Activated CD8-positive, alpha-beta T cell treated with anti-CD3 and anti-CD28 coated beads for 36 hours (primary cell): Measurements from ENCODE around the gene TLR9. TPM values are rescaled to one million over a fixed set of nuclear protein-coding genes. Genes with fewer than 3 reads are reported as not detected.

ENCODE experiments used
- ATAC-seq: fragments of 200-7000 bp; cut with Tn5 transposase; one replicate; pipeline ENCODE4 v1.10.0; 2021; ENCODE audit warnings: mild to moderate bottlenecking, moderate library complexity
- CTCF ChIA-PET: fragments of 350-600 bp; sonication (Branson Sonifier 250); formaldehyde crosslinking; loops from one replicate; lab custom pipeline; 2021; ENCODE audit warnings: antibody characterized with exemption; lab: Charles Lee
- POLR2A ChIA-PET: fragments of 350-600 bp; sonication (Branson Sonifier 250); formaldehyde crosslinking; loops from one replicate; lab custom pipeline; 2021; ENCODE audit warnings: antibody characterized with exemption; lab: Charles Lee
- DNase-seq: peaks from one replicate; pipeline ENCODE4 v3.0.0-alpha.2; 2020
- H3K27ac Mint-ChIP-seq: one replicate; pipeline ENCODE4 v1.8.0; 2021; ENCODE audit warnings: mild to moderate bottlenecking, mixed read lengths
- H3K27me3 Mint-ChIP-seq: one replicate; pipeline ENCODE4 v1.8.0; 2021; ENCODE audit warnings: mixed read lengths
- H3K36me3 Mint-ChIP-seq: one replicate; pipeline ENCODE4 v1.8.0; 2021; ENCODE audit warnings: low read depth, mixed read lengths
- H3K4me1 Mint-ChIP-seq: one replicate; pipeline ENCODE4 v1.8.0; 2021; ENCODE audit warnings: low read depth, mixed read lengths
- H3K4me3 Mint-ChIP-seq: one replicate; pipeline ENCODE4 v1.8.0; 2021; ENCODE audit warnings: mild to moderate bottlenecking, moderate library complexity, mixed read lengths
- H3K9me3 Mint-ChIP-seq: one replicate; pipeline ENCODE4 v1.8.0; 2021; ENCODE audit warnings: mixed read lengths
- CTCF ChIP-seq: fragments of 200-600 bp; IDR thresholded peaks from one replicate; pipeline ENCODE4 v1.8.0; 2022; ENCODE audit warnings: antibody characterized with exemption, mild to moderate bottlenecking
- intact Hi-C: fragments of 100-400 bp; cut with micrococcal nuclease; formaldehyde crosslinking; loops from one replicate; pipeline ENCODE4 v1.10.0; 2022
- total RNA-seq, 2 experiments: library from RNA; stranded (reverse); gene quantifications; one replicate each; pipeline ENCODE4 v1.2.3, GENCODE V29; 2021

TLR9 gene
- total RNA-seq, 2 experiments from 2014 or later = 2.0 TPM

- ChIA-PET POLR2A (interaction anchor here (0.6 kb wide), 1 partner anchor 91 kb away, joined by 3 read pairs; no protein-coding TSS in a partner anchor), CTCF (no interaction called here)
- no peak overlapping the region for H3K27ac Mint-ChIP-seq
- ATAC-seq = no peak
- H3K4me1 Mint-ChIP-seq = no peaks in the 10 kb centered on the region
- DNase-seq = no peak
- no peaks in the 10 kb centered on the region for H3K36me3 Mint-ChIP-seq
- intact Hi-C loops = no loop called here
- TF ChIP-seq CTCF = no peak
- no peak overlapping the region for H3K4me3 Mint-ChIP-seq
- no peaks in the 10 kb centered on the region for H3K27me3 Mint-ChIP-seq
- no peaks in the 10 kb centered on the region for H3K9me3 Mint-ChIP-seq
Observed at GRCh38 chr3:52177701-52178042, 47.8 kb downstream of the TLR9 start.

- no peak for ATAC-seq
- TF ChIP-seq CTCF = no peak
- intact Hi-C loops = no loop called here
- ChIA-PET CTCF (no interaction called here), POLR2A (interaction anchor here (0.6 kb wide), 1 partner anchor 91 kb away, joined by 3 read pairs; no protein-coding TSS in a partner anchor)
- no peak for DNase-seq
- H3K4me1 Mint-ChIP-seq = no peaks in the 10 kb centered on the region
- H3K27ac Mint-ChIP-seq = no peak overlapping the region
- no peak overlapping the region for H3K4me3 Mint-ChIP-seq
- no peaks in the 10 kb centered on the region for H3K27me3 Mint-ChIP-seq
- H3K36me3 Mint-ChIP-seq = no peaks in the 10 kb centered on the region
- H3K9me3 Mint-ChIP-seq = no peaks in the 10 kb centered on the region
Observed at GRCh38 chr3:52176951-52177700, 48.3 kb downstream of the TLR9 start.

DNA sequence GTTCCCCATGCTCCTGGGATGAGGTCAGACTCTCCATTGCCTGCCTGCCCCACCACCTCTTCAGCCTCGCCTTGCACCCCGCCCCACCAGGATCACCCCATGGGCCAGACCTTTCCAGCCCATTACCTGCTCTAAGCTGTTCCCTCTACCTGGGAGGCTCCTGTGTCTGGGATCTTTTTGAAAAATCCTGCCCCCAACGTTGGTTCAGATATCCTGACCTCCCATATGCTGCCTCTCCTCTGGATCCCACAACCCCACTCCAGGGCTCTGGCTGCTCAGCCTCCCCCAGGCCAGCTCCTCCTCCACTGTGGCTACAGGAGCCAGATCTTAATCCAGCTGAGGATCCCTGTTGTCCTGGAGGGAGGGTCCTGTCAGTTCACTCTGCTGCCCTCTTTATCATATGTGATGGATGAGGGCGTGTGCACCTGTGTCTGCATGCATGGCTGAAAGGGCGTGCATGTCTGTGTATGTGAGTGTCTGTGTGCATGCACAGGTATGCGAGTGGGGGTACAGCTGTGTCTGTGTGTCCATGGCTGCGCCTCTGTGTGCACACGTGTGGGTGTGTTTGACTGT, 49.2 kb downstream of the TLR9 start:
- intact Hi-C loops = no loop called here
- no peaks in the 10 kb centered on the region for H3K27me3 Mint-ChIP-seq
- H3K4me3 Mint-ChIP-seq = no peak overlapping the region
- CTCF ChIA-PET = no interaction called here
- no peaks in the 10 kb centered on the region for H3K36me3 Mint-ChIP-seq
- H3K27ac Mint-ChIP-seq = no peak overlapping the region
- no peak for DNase-seq
- POLR2A ChIA-PET = no interaction called here
- no peak for TF ChIP-seq CTCF
- ATAC-seq = no peak
- H3K9me3 Mint-ChIP-seq = no peaks in the 10 kb centered on the region
- H3K4me1 Mint-ChIP-seq = no peaks in the 10 kb centered on the region

DNA sequence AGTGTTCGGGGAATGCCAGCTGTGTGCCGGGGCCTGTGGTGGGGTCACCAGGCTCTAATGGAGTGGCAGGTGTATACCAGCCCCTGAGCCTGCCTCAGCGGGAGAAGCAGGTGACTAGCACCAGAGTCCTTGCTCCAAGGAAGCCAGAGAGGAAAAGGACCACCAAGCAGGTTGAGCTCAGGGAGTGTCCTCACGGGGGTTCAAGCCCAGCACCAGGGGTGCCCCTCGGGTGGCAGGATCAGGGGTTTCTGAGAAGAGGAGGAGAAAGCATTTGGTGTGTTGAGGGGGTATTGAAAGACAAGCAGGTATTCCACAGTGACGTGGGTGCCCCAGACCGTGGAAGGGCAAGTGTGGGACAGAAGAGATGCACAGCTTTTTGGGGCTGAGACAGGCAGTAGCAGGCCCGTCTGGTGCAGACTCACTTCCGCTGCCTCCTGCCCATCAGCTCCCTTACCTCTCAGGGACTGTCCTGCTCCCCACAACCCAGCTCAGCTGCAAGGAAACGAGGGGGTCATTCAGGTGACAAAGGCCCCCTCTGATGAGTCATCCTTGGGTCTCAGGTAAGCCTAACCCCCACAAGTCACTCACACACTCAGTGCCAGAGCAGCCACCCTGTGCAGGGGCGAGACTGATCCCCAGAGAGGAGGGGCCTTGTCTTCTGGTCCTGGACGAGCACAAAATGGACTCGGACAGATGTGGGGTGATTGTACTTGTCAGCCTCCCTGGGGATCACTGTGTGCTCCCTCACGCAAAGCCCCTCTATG, 49.8 kb downstream of the TLR9 start:
- POLR2A ChIA-PET = no interaction called here
- H3K36me3 Mint-ChIP-seq = no peaks in the 10 kb centered on the region
- TF ChIP-seq CTCF = no peak

GRCh38 chr3:52174896-52175295, 50.5 kb downstream of the TLR9 start:
- Mint-ChIP-seq H3K27ac (no peak overlapping the region), H3K4me1 (no peaks in the 10 kb centered on the region), H3K36me3 (no peaks in the 10 kb centered on the region), H3K9me3 (no peaks in the 10 kb centered on the region), H3K27me3 (no peaks in the 10 kb centered on the region), H3K4me3 (no peak overlapping the region)
- no peak for TF ChIP-seq CTCF
- POLR2A ChIA-PET = no interaction called here
- no peak for ATAC-seq
- intact Hi-C loops = no loop called here
- CTCF ChIA-PET = no interaction called here
- no peak for DNase-seq

More for the DNA sequence above, 49.8 kb downstream of the TLR9 start:
- ATAC-seq (no peak), DNase-seq (no peak)
- CTCF ChIA-PET = no interaction called here
- no peaks in the 10 kb centered on the region for H3K27me3 Mint-ChIP-seq
- H3K27ac Mint-ChIP-seq = no peak overlapping the region
- H3K4me3 Mint-ChIP-seq = no peak overlapping the region
- H3K4me1 Mint-ChIP-seq = no peaks in the 10 kb centered on the region
- intact Hi-C loops = no loop called here
- no peaks in the 10 kb centered on the region for H3K9me3 Mint-ChIP-seq
